Measurements from ENCODE around the gene UBE2E2. TPM values are rescaled to one million over a fixed set of nuclear protein-coding genes. Genes with fewer than 3 reads are reported as not detected.
A peak's percentile ranks its signal among the peaks of the same experiment; 100 is the strongest.
"Not testable (repeated sequence)": the region's sequence is repeated elsewhere in the genome, so short reads cannot be mapped to it uniquely, and the experiment has no call there.

Gene UBE2E2
- total RNA-seq, 1 donor from 2014 or later: 50.8 TPM

- TF ChIP-seq CTCF (IDR thresholded peaks at IDR 0.05): no peak
- intact Hi-C loops (cut with DNase I): no loop called here
- ATAC-seq: no peak
- DNase-seq: no peak
- Histone ChIP-seq H3K4me3 (no peak overlapping the region), H3K27me3 (ENCODE audit: low read depth) (no peaks in the 10 kb centered on the region), H3K4me1 (peaks cover 14% of the 10 kb centered on the region), H3K27ac (no peak overlapping the region), H3K36me3 (no peaks in the 10 kb centered on the region), H3K9me3 (no peaks in the 10 kb centered on the region)
Measured at GRCh38 chr3:23608650-23609049, 405.5 kb downstream of the UBE2E2 start.

- Histone ChIP-seq H3K27me3 (ENCODE audit: low read depth) (no peaks in the 10 kb centered on the region), H3K36me3 (no peaks in the 10 kb centered on the region), H3K4me1 (peaks cover 14% of the 10 kb centered on the region), H3K9me3 (no peaks in the 10 kb centered on the region), H3K4me3 (peak overlapping the region; percentile 31), H3K27ac (no peak overlapping the region)
- ATAC-seq: peak; percentile 59 to 65
- intact Hi-C loops (cut with DNase I): no loop called here
- peak; percentile 60 for DNase-seq
- no peak for TF ChIP-seq CTCF (IDR thresholded peaks at IDR 0.05)
Measured at GRCh38 chr3:23611737-23612295, 408.7 kb downstream of the UBE2E2 start.

GRCh38 chr3:23612296-23612891 lies 409.3 kb downstream of the UBE2E2 start:
- intact Hi-C loops (cut with DNase I): no loop called here
- no peak overlapping the region for H3K27ac ChIP-seq
- no peak for TF ChIP-seq CTCF (IDR thresholded peaks at IDR 0.05)
- peak overlapping the region; percentile 31 for H3K4me3 ChIP-seq
- H3K36me3 ChIP-seq: no peaks in the 10 kb centered on the region
- no peak for DNase-seq
- H3K4me1 ChIP-seq: peaks cover 14% of the 10 kb centered on the region
- peak; percentile 39 to 76 for ATAC-seq
- H3K9me3 ChIP-seq: no peaks in the 10 kb centered on the region
- H3K27me3 ChIP-seq (ENCODE audit: low read depth): no peaks in the 10 kb centered on the region

GRCh38 chr3:23615068-23615467 lies 411.9 kb downstream of the UBE2E2 start:
- Histone ChIP-seq H3K4me3 (no peak overlapping the region), H3K36me3 (no peaks in the 10 kb centered on the region), H3K27me3 (ENCODE audit: low read depth) (no peaks in the 10 kb centered on the region), H3K4me1 (peaks cover 14% of the 10 kb centered on the region), H3K9me3 (no peaks in the 10 kb centered on the region), H3K27ac (no peak overlapping the region)
- DNase-seq (no peak), ATAC-seq (no peak)
- intact Hi-C loops (cut with DNase I): no loop called here
- no peak for TF ChIP-seq CTCF (IDR thresholded peaks at IDR 0.05)

GRCh38 chr3:23618475-23618874 lies 415.3 kb downstream of the UBE2E2 start:
- H3K36me3 ChIP-seq; ATAC-seq; H3K27ac ChIP-seq; intact Hi-C loops (cut with DNase I); DNase-seq; H3K4me1 ChIP-seq; H3K4me3 ChIP-seq; H3K9me3 ChIP-seq; H3K27me3 ChIP-seq (ENCODE audit: low read depth): not testable (repeated sequence)

All from lower lobe of right lung (tissue), 2 donors.